ENCODE measurements around the gene NFE2L3. TPM values are rescaled to one million over a fixed set of nuclear protein-coding genes. Genes with fewer than 3 reads are reported as not detected.

NFE2L3 gene
- total and polyA plus RNA-seq, 9 of the 15 experiments (the other 6 are each of a cell fraction or from before 2014, with no cell fraction given) = 2.9 to 16.9 (median 12.4) TPM

DNA sequence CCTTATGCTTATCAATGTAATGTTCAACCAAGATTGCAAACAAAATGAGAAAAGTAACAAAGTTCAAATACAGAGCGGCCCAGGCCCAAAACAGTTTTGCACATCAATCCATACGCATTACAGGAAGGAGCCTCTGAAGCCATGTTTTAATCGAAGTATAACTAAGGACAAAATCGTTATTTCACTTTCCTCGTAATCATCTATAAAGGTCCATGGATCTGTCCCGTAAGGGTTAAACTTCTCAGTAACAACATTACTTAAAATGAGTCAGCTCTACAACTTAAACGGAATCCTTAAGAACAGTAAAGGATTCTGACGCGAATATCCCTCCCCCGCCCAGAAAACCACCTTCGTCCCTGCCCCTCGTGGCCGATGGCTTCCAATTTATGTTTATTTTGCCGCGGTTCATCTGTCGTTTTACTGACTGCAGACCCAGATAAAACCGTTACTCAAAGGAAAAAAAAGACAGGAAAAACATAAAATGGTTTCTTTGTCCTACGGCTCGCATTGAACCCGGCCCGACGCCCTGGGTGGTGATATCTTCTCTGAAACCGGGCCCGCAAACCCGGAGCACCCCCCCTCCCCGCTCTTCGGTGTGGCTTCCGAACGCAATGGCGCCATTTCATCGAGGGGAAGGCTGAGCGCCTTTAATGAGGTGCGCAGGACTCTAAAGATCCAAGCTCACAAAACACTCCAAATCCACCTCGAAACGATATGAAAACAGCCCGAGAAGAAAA lies 47.5 kb downstream of the NFE2L3 start (continued):
- TF ChIP-seq, protein P1, sequence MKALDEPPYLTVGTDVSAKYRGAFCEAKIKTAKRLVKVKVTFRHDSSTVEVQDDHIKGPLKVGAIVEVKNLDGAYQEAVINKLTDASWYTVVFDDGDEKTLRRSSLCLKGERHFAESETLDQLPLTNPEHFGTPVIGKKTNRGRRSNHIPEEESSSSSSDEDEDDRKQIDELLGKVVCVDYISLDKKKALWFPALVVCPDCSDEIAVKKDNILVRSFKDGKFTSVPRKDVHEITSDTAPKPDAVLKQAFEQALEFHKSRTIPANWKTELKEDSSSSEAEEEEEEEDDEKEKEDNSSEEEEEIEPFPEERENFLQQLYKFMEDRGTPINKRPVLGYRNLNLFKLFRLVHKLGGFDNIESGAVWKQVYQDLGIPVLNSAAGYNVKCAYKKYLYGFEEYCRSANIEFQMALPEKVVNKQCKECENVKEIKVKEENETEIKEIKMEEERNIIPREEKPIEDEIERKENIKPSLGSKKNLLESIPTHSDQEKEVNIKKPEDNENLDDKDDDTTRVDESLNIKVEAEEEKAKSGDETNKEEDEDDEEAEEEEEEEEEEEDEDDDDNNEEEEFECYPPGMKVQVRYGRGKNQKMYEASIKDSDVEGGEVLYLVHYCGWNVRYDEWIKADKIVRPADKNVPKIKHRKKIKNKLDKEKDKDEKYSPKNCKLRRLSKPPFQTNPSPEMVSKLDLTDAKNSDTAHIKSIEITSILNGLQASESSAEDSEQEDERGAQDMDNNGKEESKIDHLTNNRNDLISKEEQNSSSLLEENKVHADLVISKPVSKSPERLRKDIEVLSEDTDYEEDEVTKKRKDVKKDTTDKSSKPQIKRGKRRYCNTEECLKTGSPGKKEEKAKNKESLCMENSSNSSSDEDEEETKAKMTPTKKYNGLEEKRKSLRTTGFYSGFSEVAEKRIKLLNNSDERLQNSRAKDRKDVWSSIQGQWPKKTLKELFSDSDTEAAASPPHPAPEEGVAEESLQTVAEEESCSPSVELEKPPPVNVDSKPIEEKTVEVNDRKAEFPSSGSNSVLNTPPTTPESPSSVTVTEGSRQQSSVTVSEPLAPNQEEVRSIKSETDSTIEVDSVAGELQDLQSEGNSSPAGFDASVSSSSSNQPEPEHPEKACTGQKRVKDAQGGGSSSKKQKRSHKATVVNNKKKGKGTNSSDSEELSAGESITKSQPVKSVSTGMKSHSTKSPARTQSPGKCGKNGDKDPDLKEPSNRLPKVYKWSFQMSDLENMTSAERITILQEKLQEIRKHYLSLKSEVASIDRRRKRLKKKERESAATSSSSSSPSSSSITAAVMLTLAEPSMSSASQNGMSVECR (CRISPR knock-in tag; IDR thresholded peaks at IDR 0.05) = peak; percentile 53; the same call in 1 of the 2 replicates
- 0 out of 2 replicates have a peak, but pooled peaks have one; percentile 30 for TF ChIP-seq POLR2AphosphoS2 (IDR thresholded peaks at IDR 0.05; ENCODE audit: low read length)
- TF ChIP-seq POLR2H (tag; IDR thresholded peaks at IDR 0.05; ENCODE audit: low read depth) = peak; percentile 6; the same call in 1 of the 2 replicates
- no peak for TF ChIP-seq BHLHE40 (IDR thresholded peaks at IDR 0.05; ENCODE audit: low read length)
- no peak for TF ChIP-seq NFYB (IDR thresholded peaks at IDR 0.05; ENCODE audit: extremely low read depth, insufficient read length)
- peak; percentile 29 to 40; a peak in 1 of 4 replicates for TF ChIP-seq KDM4B (IDR thresholded peaks at IDR 0.05; ENCODE audit: borderline replicate concordance in 2 of 2, low read depth in 1 of 2)
- peak; percentile 29; the same call in 1 of the 2 replicates for TF ChIP-seq TEAD4 (IDR thresholded peaks at IDR 0.05; ENCODE audit: low read length)
- TF ChIP-seq TEAD4 (CRISPR knock-in tag; IDR thresholded peaks at IDR 0.05; ENCODE audit: borderline replicate concordance) = no peak
- 0 out of 2 replicates have a peak, but pooled peaks have one; percentile 32 for TF ChIP-seq RBM14 (IDR thresholded peaks at IDR 0.05; ENCODE audit: borderline replicate concordance, insufficient read depth, low read depth, low read length)
- TF ChIP-seq ZNF766 (CRISPR knock-in tag; conservative IDR thresholded peaks at IDR 0.05) = peak; percentile 67
- peak; percentile 33 to 37; a peak in 3 of 4 replicates for TF ChIP-seq NRF1 (conservative IDR thresholded peaks at IDR 0.05 in 1 of 2, IDR thresholded peaks at IDR 0.05 in 1 of 2)
- TF ChIP-seq, protein P2, sequence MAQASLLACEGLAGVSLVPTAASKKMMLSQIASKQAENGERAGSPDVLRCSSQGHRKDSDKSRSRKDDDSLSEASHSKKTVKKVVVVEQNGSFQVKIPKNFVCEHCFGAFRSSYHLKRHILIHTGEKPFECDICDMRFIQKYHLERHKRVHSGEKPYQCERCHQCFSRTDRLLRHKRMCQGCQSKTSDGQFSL (CRISPR knock-in tag; IDR thresholded peaks at IDR 0.05) = peak; percentile 79
- TF ChIP-seq, protein P2 (tag; IDR thresholded peaks at IDR 0.05) = peak in 1 of 2 experiments; percentile 82; a peak in 2 of 4 replicates
- TF ChIP-seq, protein P3, sequence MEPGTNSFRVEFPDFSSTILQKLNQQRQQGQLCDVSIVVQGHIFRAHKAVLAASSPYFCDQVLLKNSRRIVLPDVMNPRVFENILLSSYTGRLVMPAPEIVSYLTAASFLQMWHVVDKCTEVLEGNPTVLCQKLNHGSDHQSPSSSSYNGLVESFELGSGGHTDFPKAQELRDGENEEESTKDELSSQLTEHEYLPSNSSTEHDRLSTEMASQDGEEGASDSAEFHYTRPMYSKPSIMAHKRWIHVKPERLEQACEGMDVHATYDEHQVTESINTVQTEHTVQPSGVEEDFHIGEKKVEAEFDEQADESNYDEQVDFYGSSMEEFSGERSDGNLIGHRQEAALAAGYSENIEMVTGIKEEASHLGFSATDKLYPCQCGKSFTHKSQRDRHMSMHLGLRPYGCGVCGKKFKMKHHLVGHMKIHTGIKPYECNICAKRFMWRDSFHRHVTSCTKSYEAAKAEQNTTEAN (CRISPR knock-in tag; IDR thresholded peaks at IDR 0.05) = no peak
- 0 out of 2 replicates have a peak, but pooled peaks have one; percentile 58 for TF ChIP-seq LARP7 (IDR thresholded peaks at IDR 0.05)
- peak; percentile 15 for TF ChIP-seq CHD1 (IDR thresholded peaks at IDR 0.05; ENCODE audit: low read length)
